Vagina (tissue), 2 donors: ENCODE measurements around the gene LTA4H.

Experiments
- POLR2A ChIP-seq, 2 donors: fragments of 450-650 bp; IDR thresholded peaks; one replicate each; pipeline ENCODE4 v1.6.1; 2017; ENCODE audit warnings: antibody characterized with exemption in 2 of 2, mild to moderate bottlenecking in 2 of 2, moderate library complexity in 2 of 2
- POLR2AphosphoS5 ChIP-seq, 2 donors: sonication (generic); formaldehyde crosslinking; IDR thresholded peaks; one replicate each; pipeline ENCODE4 v1.9.0; 2017; ENCODE audit warnings: antibody characterized with exemption in 2 of 2, mild to moderate bottlenecking in 2 of 2, low read depth in 1 of 2; ENCODE audit not compliant: insufficient read depth in 1 of 2
- TF ChIP-seq, protein P1 (sequence below), 3 experiments: fragments of 450-650 bp in 2 of 3; fragments of 200-600 bp in 1 of 3; sonication (generic) in 1 of 3; IDR thresholded peaks; one replicate each; pipeline ENCODE4 v1.5.1; 2017 to 2019; ENCODE audit warnings: antibody characterized with exemption in 3 of 3, mild to moderate bottlenecking in 2 of 3, moderate library complexity in 2 of 3

DNA sequence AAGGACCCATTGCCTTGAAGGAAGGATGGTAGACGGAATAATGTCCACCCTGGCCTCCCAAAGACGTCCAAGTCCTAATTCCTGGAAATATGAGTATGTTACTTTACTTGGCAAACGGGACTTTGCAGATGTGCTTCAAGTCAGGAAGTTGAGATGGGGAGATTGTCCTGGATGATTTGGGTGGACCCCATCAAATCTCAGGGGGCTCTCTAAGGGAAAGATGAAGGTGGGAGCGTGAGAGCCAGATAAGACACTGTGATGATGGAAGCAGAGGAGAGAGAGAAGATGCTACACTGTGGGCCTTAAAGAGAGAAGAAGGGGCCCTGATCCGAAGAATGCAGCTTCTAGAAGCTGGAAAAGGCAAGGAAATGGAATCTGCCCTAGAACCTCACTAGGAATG is 29.6 kb upstream of the LTA4H start:
- TF ChIP-seq, protein P1, sequence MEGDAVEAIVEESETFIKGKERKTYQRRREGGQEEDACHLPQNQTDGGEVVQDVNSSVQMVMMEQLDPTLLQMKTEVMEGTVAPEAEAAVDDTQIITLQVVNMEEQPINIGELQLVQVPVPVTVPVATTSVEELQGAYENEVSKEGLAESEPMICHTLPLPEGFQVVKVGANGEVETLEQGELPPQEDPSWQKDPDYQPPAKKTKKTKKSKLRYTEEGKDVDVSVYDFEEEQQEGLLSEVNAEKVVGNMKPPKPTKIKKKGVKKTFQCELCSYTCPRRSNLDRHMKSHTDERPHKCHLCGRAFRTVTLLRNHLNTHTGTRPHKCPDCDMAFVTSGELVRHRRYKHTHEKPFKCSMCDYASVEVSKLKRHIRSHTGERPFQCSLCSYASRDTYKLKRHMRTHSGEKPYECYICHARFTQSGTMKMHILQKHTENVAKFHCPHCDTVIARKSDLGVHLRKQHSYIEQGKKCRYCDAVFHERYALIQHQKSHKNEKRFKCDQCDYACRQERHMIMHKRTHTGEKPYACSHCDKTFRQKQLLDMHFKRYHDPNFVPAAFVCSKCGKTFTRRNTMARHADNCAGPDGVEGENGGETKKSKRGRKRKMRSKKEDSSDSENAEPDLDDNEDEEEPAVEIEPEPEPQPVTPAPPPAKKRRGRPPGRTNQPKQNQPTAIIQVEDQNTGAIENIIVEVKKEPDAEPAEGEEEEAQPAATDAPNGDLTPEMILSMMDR (IDR thresholded peaks at IDR 0.05) = no peak
- TF ChIP-seq POLR2AphosphoS5 (IDR thresholded peaks at IDR 0.05; ENCODE audit: insufficient read depth in 1 of 2, low read depth in 1 of 2) = no peak
- TF ChIP-seq POLR2A (IDR thresholded peaks at IDR 0.05) = no peak
